Effector memory CD8-positive, alpha-beta T cell (primary cell): ENCODE data around the gene KRTAP12-2.
"Not testable (repeated sequence)": the region's sequence is repeated elsewhere in the genome, so short reads cannot be mapped to it uniquely, and the experiment has no call there.

ENCODE experiments used
- ATAC-seq: fragments of 150-1000 bp; cut with Tn5 transposase; replicated peaks from 2 replicates; pipeline ENCODE4 v1.10.0; 2021; ENCODE audit warnings: mild to moderate bottlenecking, moderate library complexity
- DNase-seq, 3 experiments: peaks; one replicate each; pipeline ENCODE4 v3.0.0; 2021
- H3K27ac Mint-ChIP-seq, 2 donors: one replicate each; pipeline ENCODE4 v1.8.0; 2022; ENCODE audit warnings: mild to moderate bottlenecking in 2 of 2, mixed read lengths in 2 of 2, moderate library complexity in 2 of 2
- H3K27me3 Mint-ChIP-seq, 2 donors: one replicate each; pipeline ENCODE4 v1.8.0; 2022; ENCODE audit warnings: mixed read lengths in 2 of 2
- H3K36me3 Mint-ChIP-seq: one replicate; pipeline ENCODE4 v1.8.0; 2022; ENCODE audit warnings: mild to moderate bottlenecking, moderate library complexity, mixed read lengths; ENCODE audit not compliant: insufficient read depth
- H3K4me1 Mint-ChIP-seq, 2 donors: one replicate each; pipeline ENCODE4 v1.8.0; 2022; ENCODE audit warnings: low read depth in 2 of 2, mixed read lengths in 2 of 2
- H3K4me3 Mint-ChIP-seq, 2 donors: one replicate each; pipeline ENCODE4 v1.8.0; 2022; ENCODE audit warnings: mild to moderate bottlenecking in 2 of 2, mixed read lengths in 2 of 2, moderate library complexity in 2 of 2
- H3K9me3 Mint-ChIP-seq, 2 donors: one replicate each; pipeline ENCODE4 v1.8.0; 2022; ENCODE audit warnings: mixed read lengths in 2 of 2

The KRTAP12-2 gene

DNA sequence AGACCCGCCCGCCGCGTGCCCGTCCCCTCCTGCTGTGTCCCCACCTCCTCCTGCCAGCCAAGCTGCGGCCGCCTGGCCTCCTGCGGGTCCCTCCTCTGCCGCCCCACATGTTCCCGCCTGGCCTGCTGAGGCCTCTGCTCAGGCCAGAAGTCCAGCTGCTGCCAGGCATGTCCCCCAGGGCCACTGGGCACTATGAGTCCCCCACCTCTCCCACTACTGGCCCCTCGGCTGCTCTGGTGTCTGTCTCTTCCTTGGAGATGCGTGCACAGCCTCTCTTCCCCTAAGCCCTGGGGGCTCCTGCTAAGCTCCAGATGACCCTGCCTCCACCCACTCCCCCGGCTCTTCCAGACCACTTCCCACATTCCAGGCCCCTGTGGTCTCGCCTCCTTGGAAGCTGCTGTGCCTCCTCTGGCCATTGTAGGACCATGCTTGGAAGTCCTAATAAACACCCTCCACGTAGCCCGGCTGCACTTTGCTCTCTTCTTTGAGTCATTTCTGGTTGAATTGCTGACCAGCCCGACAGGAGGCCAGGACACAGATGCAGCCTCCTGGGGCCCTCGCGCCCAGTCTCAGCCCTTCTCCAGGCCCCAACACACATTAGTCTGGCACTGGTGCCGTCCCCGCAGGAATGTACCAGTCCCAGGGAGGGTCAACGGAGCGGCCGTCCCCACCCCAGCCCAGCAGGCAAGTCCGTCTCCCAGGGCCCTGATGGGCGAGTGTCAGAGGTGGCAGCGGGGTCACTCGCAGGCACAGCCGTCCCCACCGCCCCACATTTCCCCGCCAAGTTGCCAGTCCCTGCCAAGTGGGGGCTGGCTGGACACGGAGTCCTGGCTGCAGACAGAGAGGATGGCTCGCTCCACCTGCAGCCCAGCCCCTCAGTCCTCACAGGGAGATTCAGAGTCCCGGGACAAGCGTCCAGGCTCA is 31.3 kb upstream of the KRTAP12-2 start:
- peaks cover 20 to 26% of the 10 kb centered on the region in 2 donors for H3K4me1 Mint-ChIP-seq
- H3K27me3 Mint-ChIP-seq: peaks cover 61 to 78% of the 10 kb centered on the region in 2 donors
- peak overlapping the region in 1 of 2 donors; percentile 16 for H3K27ac Mint-ChIP-seq
- no peak for ATAC-seq
- H3K9me3 Mint-ChIP-seq: no peaks in the 10 kb centered on the region
- no peak overlapping the region for H3K4me3 Mint-ChIP-seq
- no peaks in the 10 kb centered on the region for H3K36me3 Mint-ChIP-seq
- DNase-seq: no peak

DNA sequence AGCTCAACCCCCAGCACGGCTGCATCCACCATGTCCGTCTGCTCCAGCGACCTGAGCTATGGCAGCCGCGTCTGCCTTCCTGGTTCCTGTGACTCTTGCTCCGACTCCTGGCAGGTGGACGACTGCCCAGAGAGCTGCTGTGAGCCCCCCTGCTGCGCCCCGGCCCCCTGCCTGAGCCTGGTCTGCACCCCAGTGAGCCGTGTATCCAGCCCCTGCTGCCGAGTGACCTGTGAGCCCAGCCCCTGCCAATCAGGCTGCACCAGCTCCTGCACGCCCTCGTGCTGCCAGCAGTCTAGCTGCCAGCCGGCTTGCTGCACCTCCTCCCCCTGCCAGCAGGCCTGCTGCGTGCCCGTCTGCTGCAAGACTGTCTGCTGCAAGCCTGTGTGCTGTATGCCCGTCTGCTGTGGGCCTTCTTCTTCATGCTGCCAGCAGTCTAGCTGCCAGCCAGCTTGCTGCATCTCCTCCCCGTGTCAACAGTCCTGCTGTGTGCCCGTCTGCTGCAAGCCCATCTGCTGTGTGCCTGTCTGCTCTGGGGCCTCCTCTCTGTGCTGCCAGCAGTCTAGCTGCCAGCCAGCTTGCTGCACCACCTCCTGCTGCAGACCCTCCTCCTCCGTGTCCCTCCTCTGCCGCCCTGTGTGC is 30.6 kb upstream of the KRTAP12-2 start, which contains the start of gene KRTAP10-12:
KRTAP10-12 (plus strand) TSS at position 1 of the 639 bp plus-strand sequence; CDS start at position 31, 30 bp downstream.
- DNase-seq, ATAC-seq, H3K4me3 Mint-ChIP-seq, H3K9me3 Mint-ChIP-seq, H3K36me3 Mint-ChIP-seq: not testable (repeated sequence)
- Mint-ChIP-seq H3K27me3 (peaks cover 53 to 70% of the 10 kb centered on the region in 2 donors), H3K27ac (peak within 1 kb of the TSS; percentile 16 to 75), H3K4me1 (peaks cover 18 to 24% of the 10 kb centered on the region in 2 donors)

DNA sequence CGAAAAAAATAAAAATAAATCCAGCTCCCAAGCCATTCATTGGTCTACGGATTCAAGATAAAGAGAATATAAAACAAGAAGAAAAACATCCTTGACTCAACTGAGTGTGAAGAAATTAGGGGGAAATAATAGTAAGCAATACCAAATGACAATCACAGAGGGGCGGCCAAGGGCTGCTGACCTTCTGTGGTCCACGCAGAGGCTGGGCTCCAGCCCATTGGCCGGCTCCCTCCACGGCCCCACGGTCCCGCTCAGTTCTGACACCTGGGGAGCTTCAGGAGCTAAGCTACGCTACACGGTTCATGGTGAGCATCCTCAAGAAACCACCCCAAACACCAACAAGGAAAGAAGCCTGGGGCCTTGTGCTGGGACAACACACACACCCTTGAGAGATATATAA is 29.8 kb upstream of the KRTAP12-2 start:
- Mint-ChIP-seq H3K27me3 (peaks cover 46 to 63% of the 10 kb centered on the region in 2 donors), H3K36me3 (no peaks in the 10 kb centered on the region), H3K4me1 (peaks cover 18 to 22% of the 10 kb centered on the region in 2 donors), H3K4me3 (no peak overlapping the region), H3K27ac (peak overlapping the region; percentile 16 to 75), H3K9me3 (no peaks in the 10 kb centered on the region)
- ATAC-seq (no peak), DNase-seq (no peak)

DNA sequence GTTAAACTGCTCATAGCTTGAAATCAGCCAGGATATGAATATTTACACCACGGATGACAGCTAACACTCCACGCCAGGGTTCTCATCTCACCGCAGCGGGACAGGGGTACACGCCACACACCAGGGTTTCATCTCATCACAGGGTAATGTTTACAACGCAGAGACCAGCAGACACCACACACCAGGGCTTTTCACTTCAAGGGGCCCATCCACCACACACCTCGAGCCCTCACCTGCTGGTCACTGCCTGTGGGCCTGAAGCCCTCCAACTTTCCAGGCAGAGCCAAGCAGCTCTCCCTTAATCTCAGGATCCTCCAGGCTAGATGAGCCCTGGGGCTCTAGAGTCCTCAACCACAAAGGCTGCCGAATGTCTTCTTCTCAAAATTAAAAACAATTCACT is 28.9 kb upstream of the KRTAP12-2 start:
- Mint-ChIP-seq H3K9me3 (no peaks in the 10 kb centered on the region), H3K27me3 (peaks cover 38 to 54% of the 10 kb centered on the region in 2 donors), H3K36me3 (no peaks in the 10 kb centered on the region), H3K4me3 (peak overlapping the region in 1 of 2 donors; percentile 39), H3K27ac (peak overlapping the region in 1 of 2 donors; percentile 24), H3K4me1 (peaks cover 18 to 22% of the 10 kb centered on the region in 2 donors)
- DNase-seq (no peak), ATAC-seq (no peak)

DNA sequence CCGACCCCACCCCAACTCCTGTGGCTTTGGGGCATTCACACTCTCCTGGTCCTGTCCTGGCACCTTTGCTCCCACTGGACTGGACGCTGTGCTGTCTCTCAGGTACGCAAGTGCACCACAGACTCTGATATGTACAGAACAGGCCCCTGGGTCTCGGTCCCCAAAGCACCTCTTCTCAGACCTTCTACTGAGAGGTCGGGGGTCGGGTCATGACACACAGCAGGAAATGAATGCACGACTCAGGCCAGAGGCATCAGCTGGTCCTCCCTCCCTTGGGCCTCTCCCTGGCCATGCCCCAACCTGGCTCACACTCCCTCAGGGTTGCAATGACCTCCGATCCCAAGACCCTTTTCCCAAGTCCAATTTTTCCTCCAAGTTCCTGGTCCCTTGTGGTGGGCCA is 28.5 kb upstream of the KRTAP12-2 start:
- Mint-ChIP-seq H3K4me3 (peak overlapping the region in 1 of 2 donors; percentile 8), H3K27ac (peak overlapping the region in 1 of 2 donors; percentile 24)

DNA sequence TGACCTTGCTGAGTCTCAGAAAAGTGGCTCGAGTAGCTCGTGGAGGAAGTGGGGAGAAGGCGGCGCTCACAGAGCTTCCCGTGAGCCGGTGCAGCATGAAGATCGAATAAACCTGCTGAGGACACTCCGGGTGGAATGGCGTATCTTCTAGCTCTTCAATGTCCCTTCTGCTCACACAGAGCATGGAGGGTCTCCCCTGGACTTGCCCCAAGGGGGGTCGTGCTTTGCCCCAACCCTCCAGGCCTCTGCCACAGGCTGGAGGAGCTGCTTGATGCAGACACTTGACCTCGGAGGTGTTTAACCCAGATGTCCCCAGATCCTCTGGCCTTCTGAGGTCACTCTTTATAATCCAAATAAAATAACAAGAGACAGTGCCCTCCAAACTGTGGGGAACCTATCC is 28.0 kb upstream of the KRTAP12-2 start:
- DNase-seq (no peak), ATAC-seq (peak; percentile 43)
- no peaks in the 10 kb centered on the region for H3K36me3 Mint-ChIP-seq
- H3K27ac Mint-ChIP-seq: peak overlapping the region in 1 of 2 donors; percentile 24
- H3K4me1 Mint-ChIP-seq: peaks cover 18 to 22% of the 10 kb centered on the region in 2 donors
- no peak overlapping the region for H3K4me3 Mint-ChIP-seq
- peaks cover 31 to 45% of the 10 kb centered on the region in 2 donors for H3K27me3 Mint-ChIP-seq
- H3K9me3 Mint-ChIP-seq: no peaks in the 10 kb centered on the region

More for the DNA sequence above, 28.5 kb upstream of the KRTAP12-2 start:
- DNase-seq (no peak), ATAC-seq (no peak)
- H3K9me3 Mint-ChIP-seq: no peaks in the 10 kb centered on the region
- no peaks in the 10 kb centered on the region for H3K36me3 Mint-ChIP-seq
- H3K27me3 Mint-ChIP-seq: peaks cover 35 to 49% of the 10 kb centered on the region in 2 donors
- peaks cover 18 to 22% of the 10 kb centered on the region in 2 donors for H3K4me1 Mint-ChIP-seq

DNA sequence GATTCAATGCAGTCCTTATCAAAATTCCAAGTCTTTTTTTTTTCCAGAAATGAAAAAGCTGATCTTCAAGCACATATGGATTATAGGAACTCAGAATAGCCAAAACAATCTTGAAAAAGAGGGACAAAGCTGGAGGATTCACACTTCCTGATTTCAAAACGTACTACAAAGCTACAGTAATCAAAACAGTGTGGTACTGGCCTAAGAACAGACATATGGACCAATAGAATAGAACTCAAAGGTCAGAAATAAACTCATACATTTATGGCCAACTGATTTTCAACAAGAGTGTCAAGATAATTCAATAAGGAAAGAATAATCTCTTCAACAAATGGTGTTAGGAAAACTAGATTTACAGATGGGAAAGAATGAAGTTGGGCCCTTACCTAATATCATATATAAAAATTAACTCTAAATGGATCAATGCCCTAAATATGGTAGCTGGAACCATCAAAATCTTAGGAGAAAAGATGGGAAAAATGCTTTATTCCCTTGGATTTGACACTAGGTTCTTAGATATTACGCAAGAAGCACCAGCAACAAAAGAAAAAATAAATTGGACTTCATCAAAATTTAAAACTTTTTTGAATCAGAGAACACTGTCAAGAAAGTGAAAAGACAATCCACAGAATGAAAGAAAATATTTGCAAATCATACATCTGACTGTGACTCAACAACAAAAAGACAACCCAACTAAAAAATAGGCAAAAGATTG is 26.2 kb upstream of the KRTAP12-2 start:
- H3K36me3 Mint-ChIP-seq: no peaks in the 10 kb centered on the region
- peaks cover 15 to 33% of the 10 kb centered on the region in 2 donors for H3K27me3 Mint-ChIP-seq
- peaks cover 10 to 16% of the 10 kb centered on the region in 2 donors for H3K4me1 Mint-ChIP-seq
- H3K9me3 Mint-ChIP-seq: no peaks in the 10 kb centered on the region
- no peak overlapping the region for H3K27ac Mint-ChIP-seq
- H3K4me3 Mint-ChIP-seq: no peak overlapping the region
- no peak for ATAC-seq
- DNase-seq: no peak

DNA sequence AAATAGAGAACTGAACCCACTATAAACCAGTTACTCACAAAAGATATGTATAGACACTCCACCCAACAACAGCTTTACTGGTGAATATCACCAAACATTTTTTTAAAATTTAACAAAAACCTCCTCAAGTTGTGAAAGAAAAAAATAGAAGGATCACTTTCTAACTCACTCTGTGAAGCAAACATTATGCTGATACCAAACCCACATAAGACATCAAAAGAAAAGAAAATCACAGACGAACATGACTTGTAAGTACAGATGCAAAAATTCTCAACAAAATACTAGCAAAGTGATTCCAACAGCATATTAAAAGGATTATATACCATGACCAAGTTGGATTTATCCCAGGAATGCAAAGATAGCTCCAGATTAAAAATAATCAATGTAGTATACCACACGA is 25.0 kb upstream of the KRTAP12-2 start:
- Mint-ChIP-seq H3K4me1 (peaks cover 9 to 12% of the 10 kb centered on the region in 2 donors), H3K36me3 (no peaks in the 10 kb centered on the region), H3K4me3 (no peak overlapping the region), H3K27me3 (peaks cover 9 to 33% of the 10 kb centered on the region in 2 donors), H3K9me3 (no peaks in the 10 kb centered on the region), H3K27ac (no peak overlapping the region)
- no peak for DNase-seq
- ATAC-seq: no peak

DNA sequence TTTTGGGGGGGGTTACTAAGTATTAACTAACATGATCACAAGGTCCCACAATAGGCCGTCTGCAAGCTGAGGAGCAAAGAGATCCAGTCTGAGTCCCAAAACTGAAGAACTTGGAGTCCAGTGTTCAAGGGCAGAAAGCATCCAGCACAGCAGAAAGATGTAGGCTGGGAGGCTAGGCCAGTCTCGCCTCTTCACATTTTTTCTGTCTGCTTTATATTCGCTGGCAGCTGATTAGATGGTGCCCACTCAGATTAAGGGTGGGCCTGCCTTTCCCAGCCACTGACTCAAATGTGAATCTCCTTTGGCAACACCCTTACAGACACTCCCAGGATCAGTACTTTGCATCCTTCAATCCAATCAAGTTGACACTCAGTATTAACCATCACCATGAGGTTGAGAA is 23.0 kb upstream of the KRTAP12-2 start:
- DNase-seq, H3K9me3 Mint-ChIP-seq, H3K36me3 Mint-ChIP-seq, ATAC-seq, H3K4me3 Mint-ChIP-seq: not testable (repeated sequence)
- Mint-ChIP-seq H3K4me1 (peaks cover 9 to 17% of the 10 kb centered on the region in 2 donors), H3K27ac (peak overlapping the region in 1 of 2 donors; percentile 59), H3K27me3 (peaks cover 18 to 34% of the 10 kb centered on the region in 2 donors)

DNA sequence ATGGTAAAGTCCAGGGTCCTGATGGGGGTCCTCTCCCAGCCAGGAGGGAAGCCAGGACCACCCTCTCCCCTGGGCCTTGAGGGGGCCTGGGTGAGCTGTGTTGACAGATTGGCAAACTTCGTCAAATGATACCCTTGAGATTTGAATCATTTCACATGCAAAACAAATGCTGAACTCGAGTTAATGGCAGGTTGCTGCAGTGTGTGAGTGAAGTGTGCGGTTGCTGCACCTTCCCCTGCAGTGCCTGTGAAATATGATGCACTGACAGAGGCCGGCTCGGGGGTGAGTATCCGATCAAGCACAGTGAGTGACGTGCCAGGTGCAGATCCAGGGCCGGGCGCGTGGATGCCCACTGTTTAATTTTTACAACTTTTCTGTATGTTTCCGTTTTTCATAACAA is 20.9 kb upstream of the KRTAP12-2 start:
- H3K4me1 Mint-ChIP-seq: peaks cover 9 to 13% of the 10 kb centered on the region in 2 donors
- no peak for DNase-seq
- H3K4me3 Mint-ChIP-seq: no peak overlapping the region
- no peak for ATAC-seq
- peak overlapping the region in 1 of 2 donors; percentile 57 for H3K27ac Mint-ChIP-seq
- H3K27me3 Mint-ChIP-seq: peaks cover 18 to 36% of the 10 kb centered on the region in 2 donors
- no peaks in the 10 kb centered on the region for H3K36me3 Mint-ChIP-seq
- H3K9me3 Mint-ChIP-seq: no peaks in the 10 kb centered on the region

DNA sequence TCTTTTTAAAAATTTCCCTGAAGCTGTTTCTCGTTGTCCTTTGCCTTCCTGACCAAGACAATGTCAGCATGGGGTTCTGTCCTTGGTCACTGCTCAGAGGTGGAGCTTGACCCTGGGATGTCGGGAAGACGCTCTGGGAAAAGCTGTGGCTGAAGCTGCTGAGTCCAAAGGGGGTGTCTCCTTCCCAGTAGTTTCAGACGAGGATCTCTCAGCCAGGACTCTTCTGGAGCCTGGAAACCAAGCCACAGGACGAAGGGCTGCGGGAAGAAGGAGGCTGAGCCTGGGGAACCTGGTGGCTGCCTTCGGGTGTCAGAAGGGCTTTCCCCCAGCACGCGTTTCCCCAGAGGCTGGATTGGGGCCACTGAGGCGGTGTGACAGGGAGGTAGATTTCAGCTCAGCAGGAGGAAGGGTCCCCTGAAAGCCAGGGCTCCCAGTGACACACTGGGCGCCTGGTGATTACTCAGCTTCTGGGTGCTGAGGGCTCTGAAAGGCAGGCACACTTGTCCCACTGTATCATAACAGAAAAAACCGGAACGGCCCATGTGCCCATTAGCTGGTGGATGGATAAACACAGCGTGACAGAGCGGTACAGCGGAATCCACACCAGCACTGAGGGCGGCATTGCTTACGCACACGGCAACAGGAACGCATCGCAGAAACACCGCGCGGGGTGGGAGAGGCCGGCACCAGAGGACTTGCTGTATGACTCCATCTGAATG is 20.3 kb upstream of the KRTAP12-2 start:
- Mint-ChIP-seq H3K4me3 (no peak overlapping the region), H3K36me3 (no peaks in the 10 kb centered on the region), H3K9me3 (no peaks in the 10 kb centered on the region), H3K27ac (peak overlapping the region in 1 of 2 donors; percentile 51), H3K4me1 (peaks cover 9 to 13% of the 10 kb centered on the region in 2 donors), H3K27me3 (peaks cover 18 to 43% of the 10 kb centered on the region in 2 donors)
- ATAC-seq (no peak), DNase-seq (no peak)

DNA sequence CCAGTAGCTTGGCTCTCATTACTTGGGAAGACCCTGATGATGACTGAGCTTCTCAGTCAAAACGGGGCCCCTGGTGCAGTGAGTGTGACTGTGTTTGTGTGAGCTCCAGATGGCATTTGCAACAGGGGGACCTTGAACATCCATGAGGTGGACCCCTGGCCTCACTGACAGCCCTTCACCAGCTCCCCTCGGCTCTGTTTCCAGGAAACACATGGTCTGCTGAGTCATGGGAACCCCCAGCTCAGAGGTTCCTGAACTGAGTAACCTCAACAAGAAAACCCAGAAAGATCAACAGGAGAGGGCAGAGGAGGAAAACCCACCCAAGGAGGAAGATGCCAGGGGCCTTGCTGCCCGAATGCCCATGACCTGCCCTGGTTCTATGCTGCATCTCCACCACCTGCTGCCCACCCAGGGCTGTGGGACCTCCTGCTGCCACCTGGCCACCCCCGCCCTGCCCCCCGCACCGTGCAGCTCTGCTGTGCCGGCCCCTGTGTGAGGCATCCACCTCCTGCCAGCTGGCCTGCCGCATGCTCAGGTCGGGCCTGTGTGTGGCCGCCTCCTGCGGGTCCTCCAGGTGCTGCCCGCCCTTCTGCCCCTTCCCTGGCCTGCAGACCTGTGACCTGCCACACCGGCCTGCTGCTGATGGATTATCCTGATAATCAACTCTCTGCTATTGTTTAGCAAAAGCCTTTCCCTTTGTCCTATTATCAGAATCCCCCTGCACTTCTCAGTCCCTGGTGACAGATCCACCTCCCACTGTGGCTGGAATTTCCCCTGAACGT is 19.5 kb upstream of the KRTAP12-2 start:
- Mint-ChIP-seq H3K4me1 (peaks cover 9 to 13% of the 10 kb centered on the region in 2 donors), H3K36me3 (no peaks in the 10 kb centered on the region), H3K4me3 (no peak overlapping the region), H3K27me3 (peaks cover 20 to 51% of the 10 kb centered on the region in 2 donors), H3K9me3 (no peaks in the 10 kb centered on the region), H3K27ac (peak overlapping the region in 1 of 2 donors; percentile 51)
- DNase-seq: no peak
- ATAC-seq: no peak
